ENCODE measurements around the gene PPP1R36.
"Not testable (repeated sequence)": the region's sequence is repeated elsewhere in the genome, so short reads cannot be mapped to it uniquely, and the experiment has no call there.

Gene PPP1R36

DNA sequence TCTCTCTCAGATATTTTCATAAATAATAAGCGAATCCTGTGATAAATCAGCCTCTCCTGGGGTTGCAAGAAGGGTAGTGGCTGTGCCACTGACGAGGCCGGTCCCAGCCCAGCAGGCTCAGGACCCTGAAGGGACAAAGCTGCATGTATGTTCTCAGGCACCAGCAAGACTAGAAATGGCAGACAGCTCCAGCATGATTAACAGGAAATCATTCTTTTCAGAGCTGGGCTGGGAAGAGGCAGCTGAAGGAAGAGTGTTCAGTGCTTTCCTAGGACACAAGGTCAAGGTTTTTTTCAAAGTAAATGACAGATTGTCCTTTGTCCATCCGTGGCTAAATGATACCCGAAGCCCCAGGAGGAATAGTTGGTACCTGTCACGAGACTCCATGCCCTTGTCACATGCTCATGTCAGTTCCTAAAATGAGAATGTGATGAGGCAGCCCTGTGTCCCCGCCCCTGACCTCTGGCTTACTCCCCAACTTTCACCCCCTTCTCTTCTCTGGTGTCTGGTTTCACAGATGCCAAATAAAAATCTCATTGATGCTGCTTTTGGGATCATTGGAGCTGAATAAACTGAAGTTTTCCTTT is 65.1 kb downstream of the PPP1R36 start:
- no peaks in the 10 kb centered on the region for H3K36me3 ChIP-seq

DNA sequence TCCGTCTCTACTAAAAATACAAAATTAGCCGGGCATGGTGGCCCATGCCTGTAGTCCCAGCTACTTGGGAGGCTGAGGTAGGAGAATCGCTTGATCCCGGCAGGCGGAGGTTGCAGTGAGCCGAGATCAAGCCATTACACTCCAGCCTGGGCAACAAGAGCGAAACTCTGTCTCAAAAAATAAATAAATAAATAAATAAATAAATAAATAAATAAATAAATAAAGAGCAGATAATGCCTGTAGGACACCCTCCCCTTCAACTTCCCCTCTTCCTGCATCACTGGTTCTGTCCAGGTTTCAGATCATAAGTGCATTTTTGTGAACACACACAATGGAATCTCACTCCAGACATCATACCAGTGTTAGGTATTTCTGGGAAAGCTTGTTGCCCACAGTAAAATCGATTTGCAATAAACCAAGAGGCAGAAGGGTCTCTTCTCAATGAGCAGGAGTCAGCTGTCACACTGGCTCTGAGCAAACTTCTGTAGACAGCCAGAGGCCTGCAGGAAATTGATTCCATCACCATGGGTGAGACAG is 68.2 kb downstream of the PPP1R36 start:
- not testable (repeated sequence) for H3K36me3 ChIP-seq; H3K4me3 ChIP-seq (ENCODE audit: low read depth, low read length); H3K27ac ChIP-seq; DNase-seq; H3K9me3 ChIP-seq (ENCODE audit: severe bottlenecking); H3K27me3 ChIP-seq (ENCODE audit: insufficient read depth, low read depth, severe bottlenecking)

More for the DNA sequence above, 65.1 kb downstream of the PPP1R36 start:
- DNase-seq: no peak
- Histone ChIP-seq H3K9me3 (ENCODE audit: severe bottlenecking) (no peaks in the 10 kb centered on the region), H3K27me3 (ENCODE audit: insufficient read depth, low read depth, severe bottlenecking) (no peaks in the 10 kb centered on the region), H3K27ac (no peak overlapping the region), H3K4me3 (ENCODE audit: low read depth, low read length) (no peak overlapping the region)
- TF ChIP-seq, protein P1, sequence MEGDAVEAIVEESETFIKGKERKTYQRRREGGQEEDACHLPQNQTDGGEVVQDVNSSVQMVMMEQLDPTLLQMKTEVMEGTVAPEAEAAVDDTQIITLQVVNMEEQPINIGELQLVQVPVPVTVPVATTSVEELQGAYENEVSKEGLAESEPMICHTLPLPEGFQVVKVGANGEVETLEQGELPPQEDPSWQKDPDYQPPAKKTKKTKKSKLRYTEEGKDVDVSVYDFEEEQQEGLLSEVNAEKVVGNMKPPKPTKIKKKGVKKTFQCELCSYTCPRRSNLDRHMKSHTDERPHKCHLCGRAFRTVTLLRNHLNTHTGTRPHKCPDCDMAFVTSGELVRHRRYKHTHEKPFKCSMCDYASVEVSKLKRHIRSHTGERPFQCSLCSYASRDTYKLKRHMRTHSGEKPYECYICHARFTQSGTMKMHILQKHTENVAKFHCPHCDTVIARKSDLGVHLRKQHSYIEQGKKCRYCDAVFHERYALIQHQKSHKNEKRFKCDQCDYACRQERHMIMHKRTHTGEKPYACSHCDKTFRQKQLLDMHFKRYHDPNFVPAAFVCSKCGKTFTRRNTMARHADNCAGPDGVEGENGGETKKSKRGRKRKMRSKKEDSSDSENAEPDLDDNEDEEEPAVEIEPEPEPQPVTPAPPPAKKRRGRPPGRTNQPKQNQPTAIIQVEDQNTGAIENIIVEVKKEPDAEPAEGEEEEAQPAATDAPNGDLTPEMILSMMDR (IDR thresholded peaks at IDR 0.05; ENCODE audit: low read depth, low read length): no peak

DNA sequence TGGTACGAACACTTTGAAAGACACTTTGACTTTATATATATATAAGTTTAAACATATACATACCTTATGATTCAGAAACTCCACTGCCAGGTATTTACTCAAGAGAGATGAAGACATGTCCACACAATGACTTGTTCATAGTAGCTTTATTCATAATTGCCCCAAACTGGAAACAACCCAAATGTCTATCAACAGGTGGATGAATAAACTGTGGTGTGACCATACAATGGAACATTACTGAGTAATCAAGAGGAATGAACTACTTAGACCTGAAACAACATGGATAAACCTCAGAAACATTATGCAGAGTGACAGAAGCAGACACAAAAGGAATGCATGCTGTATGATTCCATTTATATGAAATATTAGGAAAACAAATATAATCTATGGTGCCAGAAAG is 71.1 kb downstream of the PPP1R36 start:
- DNase-seq: no peak
- no peak overlapping the region for H3K27ac ChIP-seq
- no peaks in the 10 kb centered on the region for H3K9me3 ChIP-seq (ENCODE audit: severe bottlenecking)
- H3K4me3 ChIP-seq (ENCODE audit: low read depth, low read length): no peak overlapping the region
- H3K36me3 ChIP-seq: no peaks in the 10 kb centered on the region
- no peaks in the 10 kb centered on the region for H3K27me3 ChIP-seq (ENCODE audit: insufficient read depth, low read depth, severe bottlenecking)
- TF ChIP-seq, protein P1 (IDR thresholded peaks at IDR 0.05; ENCODE audit: low read depth, low read length): no peak

DNA sequence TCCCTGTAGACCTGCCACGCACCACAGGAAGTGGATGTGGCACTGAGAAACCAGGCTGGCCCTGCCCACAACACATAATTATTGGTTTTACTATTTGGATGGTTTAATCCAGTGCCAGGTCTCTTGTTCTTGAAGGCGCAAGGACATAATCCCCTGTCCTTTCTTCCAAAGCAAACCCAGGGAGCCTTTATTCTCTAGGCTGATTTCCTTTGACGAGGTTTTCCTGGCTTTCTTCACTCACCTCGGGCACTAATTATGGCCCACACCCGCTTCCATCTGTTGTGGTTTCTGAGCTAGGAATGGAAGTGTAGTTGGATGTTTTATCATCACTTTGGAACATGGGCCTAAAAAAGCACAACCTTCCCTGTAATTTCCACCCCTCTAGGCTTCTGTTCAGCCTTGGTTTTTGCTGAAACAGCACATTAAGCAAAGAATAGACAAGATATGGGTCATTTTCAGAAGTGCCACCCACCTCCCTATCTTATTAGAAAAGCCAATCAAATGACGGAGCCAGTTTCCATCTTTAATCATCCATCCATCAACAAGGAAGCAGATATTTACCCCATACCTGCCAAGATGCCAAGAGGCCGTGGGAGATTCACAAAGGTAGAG is 73.9 kb downstream of the PPP1R36 start:
- DNase-seq: no peak
- H3K27me3 ChIP-seq (ENCODE audit: insufficient read depth, low read depth, severe bottlenecking): no peaks in the 10 kb centered on the region
- H3K36me3 ChIP-seq: no peaks in the 10 kb centered on the region
- H3K4me3 ChIP-seq (ENCODE audit: low read depth, low read length): no peak overlapping the region
- no peaks in the 10 kb centered on the region for H3K9me3 ChIP-seq (ENCODE audit: severe bottlenecking)
- TF ChIP-seq, protein P1 (IDR thresholded peaks at IDR 0.05; ENCODE audit: low read depth, low read length): no peak
- no peak overlapping the region for H3K27ac ChIP-seq

DNA sequence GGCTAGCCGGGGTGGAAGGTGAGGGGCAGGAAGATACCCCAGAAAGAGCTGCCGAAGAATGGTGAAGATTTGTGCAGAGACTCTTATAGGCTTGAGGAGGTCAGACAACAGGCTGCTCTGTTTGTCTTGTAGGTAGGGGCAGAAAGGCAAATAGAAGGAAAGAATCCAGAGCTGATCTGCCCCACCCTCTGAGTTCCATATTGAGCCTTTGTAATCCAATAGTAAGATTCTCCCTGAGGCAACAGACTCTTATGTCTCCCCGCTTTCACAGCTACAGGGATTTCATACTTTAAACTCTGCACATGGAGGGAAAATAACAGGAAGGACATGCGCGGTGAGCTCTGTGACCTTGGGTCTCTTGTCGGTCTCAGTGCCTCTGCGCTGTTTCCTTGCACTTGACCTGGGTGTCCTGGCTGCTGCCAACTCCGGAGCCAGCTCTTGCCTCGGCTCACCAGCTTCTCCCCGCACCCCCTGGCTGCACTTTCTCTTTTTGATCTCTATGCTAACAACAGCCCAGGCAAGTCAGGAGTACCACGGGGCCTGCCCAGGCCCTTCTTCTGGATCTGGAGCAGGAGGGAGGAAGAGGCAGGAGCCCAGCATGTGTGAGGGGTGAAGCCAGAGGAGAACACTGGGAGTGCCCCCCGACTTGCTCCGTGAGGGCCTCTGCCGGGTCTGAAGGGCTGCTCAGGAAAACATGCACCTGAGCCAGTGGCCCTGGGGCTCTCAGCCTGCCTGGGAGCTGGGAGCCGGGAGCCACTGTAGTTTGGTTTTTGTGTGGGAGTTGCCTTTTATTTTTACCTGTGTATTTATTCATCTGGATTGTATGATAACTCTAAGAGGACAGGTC is 75.8 kb downstream of the PPP1R36 start:
- Histone ChIP-seq H3K27me3 (ENCODE audit: insufficient read depth, low read depth, severe bottlenecking) (no peaks in the 10 kb centered on the region), H3K9me3 (ENCODE audit: severe bottlenecking) (no peaks in the 10 kb centered on the region), H3K27ac (peak overlapping the region; percentile 40; the same call in 1 of the 2 replicates), H3K4me3 (ENCODE audit: low read depth, low read length) (no peak overlapping the region), H3K36me3 (no peaks in the 10 kb centered on the region)
- TF ChIP-seq, protein P1 (IDR thresholded peaks at IDR 0.05; ENCODE audit: low read depth, low read length): no peak
- peak; percentile 25 for DNase-seq

DNA sequence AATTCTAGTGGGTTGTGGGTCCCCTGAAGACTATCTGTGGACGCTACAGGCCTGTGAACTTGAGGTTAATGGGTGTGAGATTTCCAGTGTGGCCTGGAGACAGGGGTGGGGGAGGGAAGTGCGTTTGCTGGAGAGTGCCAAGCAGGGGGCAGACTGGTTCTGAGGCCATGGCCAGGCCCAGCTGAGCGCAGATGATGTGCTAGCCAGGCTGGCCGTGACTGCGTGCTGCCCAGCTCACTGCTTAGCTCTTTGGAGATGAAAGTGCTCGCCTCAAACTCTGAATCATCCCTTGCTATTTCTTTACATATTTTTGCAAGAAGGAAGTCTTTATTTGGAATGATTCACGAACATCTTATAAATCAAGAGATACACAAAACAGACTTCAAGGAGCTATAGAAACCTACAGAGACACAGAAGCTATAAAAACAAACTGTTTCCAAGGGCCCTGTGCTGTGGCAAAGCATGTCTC is 79.2 kb downstream of the PPP1R36 start:
- no peak for DNase-seq
- H3K27me3 ChIP-seq (ENCODE audit: insufficient read depth, low read depth, severe bottlenecking): no peaks in the 10 kb centered on the region
- H3K4me3 ChIP-seq (ENCODE audit: low read depth, low read length): no peak overlapping the region
- TF ChIP-seq, protein P1 (IDR thresholded peaks at IDR 0.05; ENCODE audit: low read depth, low read length): no peak
- no peak overlapping the region for H3K27ac ChIP-seq
- H3K9me3 ChIP-seq (ENCODE audit: severe bottlenecking): no peaks in the 10 kb centered on the region
- no peaks in the 10 kb centered on the region for H3K36me3 ChIP-seq
